HG02623 (cell line): ENCODE data around the gene CYLC2.

Experiments
- ATAC-seq: cut with Tn5 transposase; IDR thresholded peaks from one replicate; pipeline ENCODE4 v1.9.1; 2021; ENCODE audit warnings: moderate library complexity; ENCODE audit not compliant: unreplicated experiment

CYLC2 gene

GRCh38 chr9:102995033-102995432 lies at the start of gene CYLC2:
Gene CYLC2 (plus strand): TSS chr9:102995333. CDS start chr9:102995381, 48 bp downstream.
- ATAC-seq: no peak

- no peak for ATAC-seq
These were observed 44.8 kb upstream of the CYLC2 start for GRCh38 chr9:102950346-102950745.

- ATAC-seq: no peak
These were observed 28.1 kb upstream of the CYLC2 start for GRCh38 chr9:102966999-102967398.

- ATAC-seq: no peak
These were observed 27.2 kb upstream of the CYLC2 start for GRCh38 chr9:102967979-102968378.

GRCh38 chr9:102972780-102973179 lies 22.4 kb upstream of the CYLC2 start:
- ATAC-seq: no peak

- ATAC-seq: no peak
These were observed 20.6 kb upstream of the CYLC2 start for GRCh38 chr9:102974530-102974929.

GRCh38 chr9:102975251-102975650 lies 19.9 kb upstream of the CYLC2 start:
- no peak for ATAC-seq

- no peak for ATAC-seq
These were observed 9.8 kb upstream of the CYLC2 start for GRCh38 chr9:102985162-102985895.

GRCh38 chr9:102986425-102986824 lies 8.7 kb upstream of the CYLC2 start:
- ATAC-seq: no peak

GRCh38 chr9:103003689-103004088 lies 8.6 kb downstream of the CYLC2 start:
- ATAC-seq: no peak

GRCh38 chr9:103014242-103014641 lies 19.1 kb downstream of the CYLC2 start:
- no peak for ATAC-seq

- no peak for ATAC-seq
These were observed 30.7 kb downstream of the CYLC2 start for GRCh38 chr9:103025796-103026195.

GRCh38 chr9:103037508-103038477 lies 42.7 kb downstream of the CYLC2 start:
- ATAC-seq: no peak

GRCh38 chr9:103041961-103042360 lies 46.8 kb downstream of the CYLC2 start:
- ATAC-seq: no peak
